ENCODE results near the gene KCNIP1. TPM values are rescaled to one million over a fixed set of nuclear protein-coding genes. Genes with fewer than 3 reads are reported as not detected.
A peak's percentile ranks its signal among the peaks of the same experiment; 100 is the strongest.

Gene KCNIP1
- total and polyA plus RNA-seq, 4 donors: 0.13 to 1.8 (median 0.72) TPM

DNA sequence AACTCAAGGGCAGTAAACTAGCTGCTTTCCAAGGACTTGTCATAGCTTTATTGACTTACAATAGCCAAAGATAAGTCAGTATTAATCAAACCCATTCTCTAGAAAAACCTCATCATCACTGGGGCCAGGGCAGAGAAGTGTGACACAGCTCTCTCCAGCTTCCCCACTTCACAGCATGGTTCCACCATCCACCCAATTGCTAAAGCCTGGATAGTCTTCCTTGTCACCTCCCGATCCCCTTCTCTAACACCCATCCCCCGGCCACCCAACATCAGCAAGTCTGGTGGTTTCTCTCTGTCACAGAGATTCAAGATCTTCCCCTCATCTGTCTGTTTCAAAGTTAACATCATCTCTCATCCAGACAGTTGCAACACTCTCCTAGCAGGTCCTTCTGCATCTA, 191.1 kb downstream of the KCNIP1 start:
- peaks cover 5 to 22% (median 6%) of the 10 kb centered on the region in 3 donors for H3K27me3 ChIP-seq (ENCODE audit: control insufficient read depth in 3 of 3, insufficient read depth in 3 of 3, low read length in 2 of 3)
- no peak overlapping the region for H3K9ac ChIP-seq (ENCODE audit: insufficient read depth in 1 of 2, low read length in 2 of 2)
- H3K36me3 ChIP-seq (ENCODE audit: control insufficient read depth in 4 of 4, insufficient read depth in 4 of 4, low read length in 4 of 4): no peaks in the 10 kb centered on the region
- TF ChIP-seq, protein P1, sequence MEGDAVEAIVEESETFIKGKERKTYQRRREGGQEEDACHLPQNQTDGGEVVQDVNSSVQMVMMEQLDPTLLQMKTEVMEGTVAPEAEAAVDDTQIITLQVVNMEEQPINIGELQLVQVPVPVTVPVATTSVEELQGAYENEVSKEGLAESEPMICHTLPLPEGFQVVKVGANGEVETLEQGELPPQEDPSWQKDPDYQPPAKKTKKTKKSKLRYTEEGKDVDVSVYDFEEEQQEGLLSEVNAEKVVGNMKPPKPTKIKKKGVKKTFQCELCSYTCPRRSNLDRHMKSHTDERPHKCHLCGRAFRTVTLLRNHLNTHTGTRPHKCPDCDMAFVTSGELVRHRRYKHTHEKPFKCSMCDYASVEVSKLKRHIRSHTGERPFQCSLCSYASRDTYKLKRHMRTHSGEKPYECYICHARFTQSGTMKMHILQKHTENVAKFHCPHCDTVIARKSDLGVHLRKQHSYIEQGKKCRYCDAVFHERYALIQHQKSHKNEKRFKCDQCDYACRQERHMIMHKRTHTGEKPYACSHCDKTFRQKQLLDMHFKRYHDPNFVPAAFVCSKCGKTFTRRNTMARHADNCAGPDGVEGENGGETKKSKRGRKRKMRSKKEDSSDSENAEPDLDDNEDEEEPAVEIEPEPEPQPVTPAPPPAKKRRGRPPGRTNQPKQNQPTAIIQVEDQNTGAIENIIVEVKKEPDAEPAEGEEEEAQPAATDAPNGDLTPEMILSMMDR (IDR thresholded peaks at IDR 0.05; ENCODE audit: control extremely low read depth, extremely low read depth): no peak
- H3K9me3 ChIP-seq (ENCODE audit: control insufficient read depth in 4 of 4, insufficient read depth in 3 of 4, low read length in 3 of 4): peaks cover 0 to 3% (median 0%) of the 10 kb centered on the region in 4 donors
- H3K27ac ChIP-seq (ENCODE audit: low read depth in 1 of 2, low read length in 1 of 2): no peak overlapping the region
- H3K4me1 ChIP-seq (ENCODE audit: control insufficient read depth in 5 of 5, insufficient read depth in 5 of 5, low read length in 5 of 5): no peaks in the 10 kb centered on the region
- 29 to 32% methylated on average over 2 of the region's 2 CpGs for WGBS, 2 donors
- no peak overlapping the region for H3K4me3 ChIP-seq
- DNase-seq (no peak), ATAC-seq (ENCODE audit: insufficient read depth, low FRiP score) (no peak)

DNA sequence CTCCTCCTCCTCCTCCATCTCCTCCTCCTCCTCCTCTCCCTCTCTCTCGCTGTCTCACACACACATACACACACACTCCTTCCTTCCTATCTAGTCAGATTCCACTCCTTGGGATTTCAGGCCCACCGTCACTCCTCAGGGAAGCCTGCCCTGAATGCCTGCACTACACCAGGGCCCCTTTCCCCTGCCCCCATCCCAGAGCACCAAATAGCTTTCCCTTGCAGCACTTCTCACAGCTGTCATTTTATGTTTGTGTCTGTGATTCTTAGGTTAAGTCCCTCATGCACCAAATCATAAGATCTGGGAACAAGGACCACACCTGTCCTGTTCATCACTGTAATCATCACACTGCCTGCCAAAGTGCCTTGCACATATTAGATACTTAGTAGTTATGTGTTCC, 193.2 kb downstream of the KCNIP1 start:
- Histone ChIP-seq H3K27ac (ENCODE audit: low read depth in 1 of 2, low read length in 1 of 2) (no peak overlapping the region), H3K4me3 (no peak overlapping the region), H3K9ac (ENCODE audit: insufficient read depth in 1 of 2, low read length in 2 of 2) (no peak overlapping the region), H3K27me3 (ENCODE audit: control insufficient read depth in 3 of 3, insufficient read depth in 3 of 3, low read length in 2 of 3) (peaks cover 5 to 21% (median 6%) of the 10 kb centered on the region in 3 donors), H3K9me3 (ENCODE audit: control insufficient read depth in 4 of 4, insufficient read depth in 3 of 4, low read length in 3 of 4) (peaks cover 0 to 5% (median 0%) of the 10 kb centered on the region in 4 donors), H3K36me3 (ENCODE audit: control insufficient read depth in 4 of 4, insufficient read depth in 4 of 4, low read length in 4 of 4) (no peaks in the 10 kb centered on the region), H3K4me1 (ENCODE audit: control insufficient read depth in 5 of 5, insufficient read depth in 5 of 5, low read length in 5 of 5) (no peaks in the 10 kb centered on the region)
- DNase-seq (no peak), ATAC-seq (ENCODE audit: insufficient read depth, low FRiP score) (no peak)
- WGBS, 2 donors: 58 to 73% methylated on average over 2 of the region's 2 CpGs
- TF ChIP-seq, protein P1 (IDR thresholded peaks at IDR 0.05; ENCODE audit: control extremely low read depth, extremely low read depth): no peak

DNA sequence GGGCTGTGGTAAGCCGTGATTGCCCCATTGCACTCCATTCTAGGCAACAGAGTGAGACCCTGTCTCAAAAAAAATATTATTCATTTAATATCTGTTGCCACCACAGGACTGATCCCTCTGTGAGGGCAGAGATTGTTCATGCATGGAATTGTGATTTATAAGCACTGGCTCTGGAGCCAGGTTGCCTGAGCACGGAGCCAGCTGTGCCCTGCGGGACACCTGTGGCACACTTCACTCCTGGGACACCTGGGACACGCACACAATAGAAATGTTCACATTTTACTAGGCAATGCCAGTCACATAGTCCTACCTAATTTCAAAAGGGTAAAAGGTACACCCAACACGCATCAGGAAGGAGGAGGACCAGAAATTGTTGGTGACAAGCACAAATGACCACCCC, 196.7 kb downstream of the KCNIP1 start:
- no peak for ATAC-seq (ENCODE audit: insufficient read depth, low FRiP score)
- H3K27me3 ChIP-seq (ENCODE audit: control insufficient read depth in 3 of 3, insufficient read depth in 3 of 3, low read length in 2 of 3): peaks cover 0 to 17% (median 0%) of the 10 kb centered on the region in 3 donors
- 86 to 92% methylated on average over 5 of the region's 5 CpGs for WGBS, 2 donors
- H3K9me3 ChIP-seq (ENCODE audit: control insufficient read depth in 4 of 4, insufficient read depth in 3 of 4, low read length in 3 of 4): peaks cover 0 to 2% (median 0%) of the 10 kb centered on the region in 4 donors
- no peaks in the 10 kb centered on the region for H3K4me1 ChIP-seq (ENCODE audit: control insufficient read depth in 5 of 5, insufficient read depth in 5 of 5, low read length in 5 of 5)
- H3K36me3 ChIP-seq (ENCODE audit: control insufficient read depth in 4 of 4, insufficient read depth in 4 of 4, low read length in 4 of 4): no peaks in the 10 kb centered on the region
- no peak overlapping the region for H3K9ac ChIP-seq (ENCODE audit: insufficient read depth in 1 of 2, low read length in 2 of 2)
- H3K27ac ChIP-seq (ENCODE audit: low read depth in 1 of 2, low read length in 1 of 2): no peak overlapping the region
- TF ChIP-seq, protein P1 (IDR thresholded peaks at IDR 0.05; ENCODE audit: control extremely low read depth, extremely low read depth): no peak
- no peak overlapping the region for H3K4me3 ChIP-seq
- DNase-seq: no peak

DNA sequence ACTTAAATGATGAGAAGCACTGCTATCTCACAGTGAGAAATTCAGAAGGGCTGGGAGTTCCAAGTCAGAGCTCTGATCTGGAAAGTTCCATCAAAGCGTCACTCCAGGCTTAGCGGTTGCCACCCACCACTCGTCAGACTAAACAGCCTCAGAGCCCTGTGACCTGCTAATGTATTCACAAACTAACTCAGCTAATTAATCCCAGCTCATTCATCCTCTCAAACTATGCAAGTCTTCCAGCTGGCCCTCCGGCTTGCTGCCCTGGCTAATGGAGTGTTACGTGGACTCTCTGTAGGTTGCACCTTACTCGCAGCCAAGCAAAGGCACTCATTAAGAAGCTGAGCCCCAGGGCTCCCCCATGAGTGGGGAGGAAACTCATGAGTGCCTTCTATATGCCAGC, 197.5 kb downstream of the KCNIP1 start:
- Histone ChIP-seq H3K4me1 (ENCODE audit: control insufficient read depth in 5 of 5, insufficient read depth in 5 of 5, low read length in 5 of 5) (no peaks in the 10 kb centered on the region), H3K4me3 (no peak overlapping the region), H3K9me3 (ENCODE audit: control insufficient read depth in 4 of 4, insufficient read depth in 3 of 4, low read length in 3 of 4) (peaks cover 0 to 2% (median 0%) of the 10 kb centered on the region in 4 donors), H3K27ac (ENCODE audit: low read depth in 1 of 2, low read length in 1 of 2) (no peak overlapping the region), H3K9ac (ENCODE audit: insufficient read depth in 1 of 2, low read length in 2 of 2) (no peak overlapping the region), H3K36me3 (ENCODE audit: control insufficient read depth in 4 of 4, insufficient read depth in 4 of 4, low read length in 4 of 4) (no peaks in the 10 kb centered on the region), H3K27me3 (ENCODE audit: control insufficient read depth in 3 of 3, insufficient read depth in 3 of 3, low read length in 2 of 3) (peaks cover 0 to 22% (median 0%) of the 10 kb centered on the region in 3 donors)
- ATAC-seq (ENCODE audit: insufficient read depth, low FRiP score) (no peak), DNase-seq (peak; percentile 21 to 36 (median 24))
- TF ChIP-seq, protein P1 (IDR thresholded peaks at IDR 0.05; ENCODE audit: control extremely low read depth, extremely low read depth): no peak
- 51 to 58% methylated on average over 6 of the region's 6 CpGs for WGBS, 2 donors

Data from lung (tissue), 12 donors.